Measurements from ENCODE around the gene HDDC2. TPM values are rescaled to one million over a fixed set of nuclear protein-coding genes. Genes with fewer than 3 reads are reported as not detected.

Gene HDDC2
- total RNA-seq, 1 experiment from 2014 or later: 95.6 TPM

DNA sequence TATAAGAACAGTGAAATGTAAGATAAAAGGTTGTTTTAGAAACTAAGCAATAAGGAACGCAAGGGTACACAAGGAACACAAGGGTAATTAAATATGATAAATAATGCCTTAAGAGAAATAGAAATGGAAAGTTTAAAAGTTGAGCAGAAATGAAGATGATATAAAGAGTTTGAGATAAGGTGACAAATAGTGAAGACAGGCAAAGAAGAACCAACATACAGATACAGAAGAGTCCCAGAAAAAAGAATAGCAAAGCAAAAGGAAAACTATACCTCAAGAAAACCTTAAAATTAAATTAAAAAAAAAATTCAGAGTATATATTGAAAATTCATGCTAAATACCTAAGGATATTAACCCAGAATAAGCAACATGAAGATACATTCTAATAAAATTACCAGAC, 16.4 kb downstream of the HDDC2 start:
- intact Hi-C loops (cut with micrococcal nuclease): no loop called here
- no peak for DNase-seq (ENCODE audit: low read depth, low spot score)
- POLR2A ChIA-PET: no interaction called here

More for the DNA sequence above, 16.4 kb downstream of the HDDC2 start:
- ChIA-PET CTCF (no interaction called here), RAD21 (ENCODE audit: low non-redundant PET in 1 of 2, low total read pairs in 2 of 2, uncharacterized antibody in 2 of 2, unreplicated experiment in 2 of 2) (no interaction called here)
- no TSS peak for BruUV-seq (replicated peaks)
- no peak for ATAC-seq
- no peak overlapping the region for H3K4me2 ChIP-seq (ENCODE audit: low read length)
- H3K79me2 ChIP-seq (ENCODE audit: insufficient read depth, low read length): peaks cover 65% of the 10 kb centered on the region
- TF ChIP-seq JUND (IDR thresholded peaks at IDR 0.05) (no peak), EGR1 (IDR thresholded peaks at IDR 0.05; ENCODE audit: low read depth) (no peak), ZFX (IDR thresholded peaks at IDR 0.05) (no peak), ZNF274 (IDR thresholded peaks at IDR 0.05; ENCODE audit: low read depth, low read length) (no peak), RAD21 (IDR thresholded peaks at IDR 0.05; ENCODE audit: low read depth) (no peak), CEBPB (IDR thresholded peaks at IDR 0.05; ENCODE audit: low read depth) (no peak), EZH2 (IDR thresholded peaks at IDR 0.05) (no peak), SRF (IDR thresholded peaks at IDR 0.05; ENCODE audit: low read depth) (no peak), ELF1 (IDR thresholded peaks at IDR 0.05; ENCODE audit: borderline replicate concordance, low read depth) (no peak), SIN3A (IDR thresholded peaks at IDR 0.05; ENCODE audit: low read depth) (no peak), YY1 (IDR thresholded peaks at IDR 0.05; ENCODE audit: extremely low read depth, insufficient replicate concordance, low read depth, low read length) (no peak), SP1 (IDR thresholded peaks at IDR 0.05; ENCODE audit: low read depth) (no peak), FOSL1 (IDR thresholded peaks at IDR 0.05; ENCODE audit: low read depth) (no peak)
- TF ChIP-seq, protein P1, sequence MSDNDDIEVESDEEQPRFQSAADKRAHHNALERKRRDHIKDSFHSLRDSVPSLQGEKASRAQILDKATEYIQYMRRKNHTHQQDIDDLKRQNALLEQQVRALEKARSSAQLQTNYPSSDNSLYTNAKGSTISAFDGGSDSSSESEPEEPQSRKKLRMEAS (IDR thresholded peaks at IDR 0.05): no peak
- TF ChIP-seq, protein P2, sequence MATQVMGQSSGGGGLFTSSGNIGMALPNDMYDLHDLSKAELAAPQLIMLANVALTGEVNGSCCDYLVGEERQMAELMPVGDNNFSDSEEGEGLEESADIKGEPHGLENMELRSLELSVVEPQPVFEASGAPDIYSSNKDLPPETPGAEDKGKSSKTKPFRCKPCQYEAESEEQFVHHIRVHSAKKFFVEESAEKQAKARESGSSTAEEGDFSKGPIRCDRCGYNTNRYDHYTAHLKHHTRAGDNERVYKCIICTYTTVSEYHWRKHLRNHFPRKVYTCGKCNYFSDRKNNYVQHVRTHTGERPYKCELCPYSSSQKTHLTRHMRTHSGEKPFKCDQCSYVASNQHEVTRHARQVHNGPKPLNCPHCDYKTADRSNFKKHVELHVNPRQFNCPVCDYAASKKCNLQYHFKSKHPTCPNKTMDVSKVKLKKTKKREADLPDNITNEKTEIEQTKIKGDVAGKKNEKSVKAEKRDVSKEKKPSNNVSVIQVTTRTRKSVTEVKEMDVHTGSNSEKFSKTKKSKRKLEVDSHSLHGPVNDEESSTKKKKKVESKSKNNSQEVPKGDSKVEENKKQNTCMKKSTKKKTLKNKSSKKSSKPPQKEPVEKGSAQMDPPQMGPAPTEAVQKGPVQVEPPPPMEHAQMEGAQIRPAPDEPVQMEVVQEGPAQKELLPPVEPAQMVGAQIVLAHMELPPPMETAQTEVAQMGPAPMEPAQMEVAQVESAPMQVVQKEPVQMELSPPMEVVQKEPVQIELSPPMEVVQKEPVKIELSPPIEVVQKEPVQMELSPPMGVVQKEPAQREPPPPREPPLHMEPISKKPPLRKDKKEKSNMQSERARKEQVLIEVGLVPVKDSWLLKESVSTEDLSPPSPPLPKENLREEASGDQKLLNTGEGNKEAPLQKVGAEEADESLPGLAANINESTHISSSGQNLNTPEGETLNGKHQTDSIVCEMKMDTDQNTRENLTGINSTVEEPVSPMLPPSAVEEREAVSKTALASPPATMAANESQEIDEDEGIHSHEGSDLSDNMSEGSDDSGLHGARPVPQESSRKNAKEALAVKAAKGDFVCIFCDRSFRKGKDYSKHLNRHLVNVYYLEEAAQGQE (IDR thresholded peaks at IDR 0.05; ENCODE audit: low read depth): no peak
- TF ChIP-seq, protein P3, sequence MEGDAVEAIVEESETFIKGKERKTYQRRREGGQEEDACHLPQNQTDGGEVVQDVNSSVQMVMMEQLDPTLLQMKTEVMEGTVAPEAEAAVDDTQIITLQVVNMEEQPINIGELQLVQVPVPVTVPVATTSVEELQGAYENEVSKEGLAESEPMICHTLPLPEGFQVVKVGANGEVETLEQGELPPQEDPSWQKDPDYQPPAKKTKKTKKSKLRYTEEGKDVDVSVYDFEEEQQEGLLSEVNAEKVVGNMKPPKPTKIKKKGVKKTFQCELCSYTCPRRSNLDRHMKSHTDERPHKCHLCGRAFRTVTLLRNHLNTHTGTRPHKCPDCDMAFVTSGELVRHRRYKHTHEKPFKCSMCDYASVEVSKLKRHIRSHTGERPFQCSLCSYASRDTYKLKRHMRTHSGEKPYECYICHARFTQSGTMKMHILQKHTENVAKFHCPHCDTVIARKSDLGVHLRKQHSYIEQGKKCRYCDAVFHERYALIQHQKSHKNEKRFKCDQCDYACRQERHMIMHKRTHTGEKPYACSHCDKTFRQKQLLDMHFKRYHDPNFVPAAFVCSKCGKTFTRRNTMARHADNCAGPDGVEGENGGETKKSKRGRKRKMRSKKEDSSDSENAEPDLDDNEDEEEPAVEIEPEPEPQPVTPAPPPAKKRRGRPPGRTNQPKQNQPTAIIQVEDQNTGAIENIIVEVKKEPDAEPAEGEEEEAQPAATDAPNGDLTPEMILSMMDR (IDR thresholded peaks at IDR 0.05 in 2 of 3, conservative IDR thresholded peaks at IDR 0.05 in 1 of 3; ENCODE audit: borderline replicate concordance in 1 of 3, insufficient read depth in 1 of 3, low read depth in 2 of 3, low read length in 2 of 3): no peak
- TF ChIP-seq, protein P4, sequence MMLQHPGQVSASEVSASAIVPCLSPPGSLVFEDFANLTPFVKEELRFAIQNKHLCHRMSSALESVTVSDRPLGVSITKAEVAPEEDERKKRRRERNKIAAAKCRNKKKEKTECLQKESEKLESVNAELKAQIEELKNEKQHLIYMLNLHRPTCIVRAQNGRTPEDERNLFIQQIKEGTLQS (IDR thresholded peaks at IDR 0.05): no peak
- TF ChIP-seq, protein P5, sequence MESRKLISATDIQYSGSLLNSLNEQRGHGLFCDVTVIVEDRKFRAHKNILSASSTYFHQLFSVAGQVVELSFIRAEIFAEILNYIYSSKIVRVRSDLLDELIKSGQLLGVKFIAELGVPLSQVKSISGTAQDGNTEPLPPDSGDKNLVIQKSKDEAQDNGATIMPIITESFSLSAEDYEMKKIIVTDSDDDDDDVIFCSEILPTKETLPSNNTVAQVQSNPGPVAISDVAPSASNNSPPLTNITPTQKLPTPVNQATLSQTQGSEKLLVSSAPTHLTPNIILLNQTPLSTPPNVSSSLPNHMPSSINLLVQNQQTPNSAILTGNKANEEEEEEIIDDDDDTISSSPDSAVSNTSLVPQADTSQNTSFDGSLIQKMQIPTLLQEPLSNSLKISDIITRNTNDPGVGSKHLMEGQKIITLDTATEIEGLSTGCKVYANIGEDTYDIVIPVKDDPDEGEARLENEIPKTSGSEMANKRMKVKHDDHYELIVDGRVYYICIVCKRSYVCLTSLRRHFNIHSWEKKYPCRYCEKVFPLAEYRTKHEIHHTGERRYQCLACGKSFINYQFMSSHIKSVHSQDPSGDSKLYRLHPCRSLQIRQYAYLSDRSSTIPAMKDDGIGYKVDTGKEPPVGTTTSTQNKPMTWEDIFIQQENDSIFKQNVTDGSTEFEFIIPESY (IDR thresholded peaks at IDR 0.05; ENCODE audit: extremely low read depth, insufficient replicate concordance, low read length): no peak
- peaks cover 0 to 29% of the 10 kb centered on the region in 2 experiments; a peak in 3 of 4 replicates for H3K36me3 ChIP-seq (ENCODE audit: control insufficient read depth in 1 of 2, insufficient read depth in 2 of 2, low read length in 2 of 2)
- no peak overlapping the region for H3K4me3 ChIP-seq (replicated peaks in 1 of 2; ENCODE audit: low read depth in 1 of 2, low read length in 2 of 2)
- no peak overlapping the region for H3K9ac ChIP-seq (ENCODE audit: low read length)
- H3K4me1 ChIP-seq (ENCODE audit: control insufficient read depth in 1 of 2, insufficient read depth in 2 of 2, low read length in 2 of 2): no peaks in the 10 kb centered on the region
- no peaks in the 10 kb centered on the region for H3K27me3 ChIP-seq (ENCODE audit: insufficient read depth, low read length)
- no peak overlapping the region for H3K27ac ChIP-seq (ENCODE audit: low read depth, low read length)
- no peaks in the 10 kb centered on the region for H3K9me3 ChIP-seq (ENCODE audit: control insufficient read depth in 1 of 2, insufficient read depth in 1 of 2, low read depth in 1 of 2, low read length in 2 of 2)
- H2AFZ ChIP-seq (ENCODE audit: low read depth, low read length, poor library complexity, severe bottlenecking): no peak overlapping the region
- H3K9me2 ChIP-seq (ENCODE audit: insufficient read depth): no peaks in the 10 kb centered on the region
- H4K20me1 ChIP-seq (ENCODE audit: insufficient read depth): no peaks in the 10 kb centered on the region

Measured in HCT116 (cell line).